ENCODE data around the gene CAPN2.
"Not testable (repeated sequence)": the region's sequence is repeated elsewhere in the genome, so short reads cannot be mapped to it uniquely, and the experiment has no call there.

CAPN2 gene

GRCh38 chr1:223740038-223740736 lies 27.8 kb downstream of the CAPN2 start:
- DNase-seq, result not testable (repeated sequence)

GRCh38 chr1:223741861-223742260 lies 29.5 kb downstream of the CAPN2 start:
- no peak for DNase-seq

- DNase-seq, result no peak
These were observed 30.6 kb downstream of the CAPN2 start for GRCh38 chr1:223742856-223743517.

GRCh38 chr1:223745731-223746130 lies 33.4 kb downstream of the CAPN2 start:
- no peak for DNase-seq

- DNase-seq, result no peak
These were observed 35.5 kb downstream of the CAPN2 start for GRCh38 chr1:223747838-223748335.

GRCh38 chr1:223748405-223748772 lies 36.0 kb downstream of the CAPN2 start:
- DNase-seq, result no peak

GRCh38 chr1:223748773-223749733 lies 36.7 kb downstream of the CAPN2 start:
- peak; percentile 78 for DNase-seq

- DNase-seq, result no peak
These were observed 38.6 kb downstream of the CAPN2 start for GRCh38 chr1:223750730-223751570.

GRCh38 chr1:223751696-223752095 lies 39.4 kb downstream of the CAPN2 start:
- no peak for DNase-seq

- DNase-seq, result no peak
These were observed 40.6 kb downstream of the CAPN2 start for GRCh38 chr1:223752721-223753515.

GRCh38 chr1:223754681-223755431 lies 42.5 kb downstream of the CAPN2 start:
- no peak for DNase-seq

- no peak for DNase-seq
These were observed 43.1 kb downstream of the CAPN2 start for GRCh38 chr1:223755432-223755792.

- no peak for DNase-seq
These were observed 43.8 kb downstream of the CAPN2 start for GRCh38 chr1:223755992-223756775.

GRCh38 chr1:223756806-223757700 lies 44.7 kb downstream of the CAPN2 start:
- no peak for DNase-seq

GRCh38 chr1:223758734-223759133 lies 46.4 kb downstream of the CAPN2 start:
- no peak for DNase-seq

- DNase-seq, result no peak
These were observed 46.9 kb downstream of the CAPN2 start for GRCh38 chr1:223759273-223759672.

- no peak for DNase-seq
These were observed 48.5 kb downstream of the CAPN2 start for GRCh38 chr1:223760833-223761232.

GRCh38 chr1:223761411-223761810 lies 49.1 kb downstream of the CAPN2 start:
- no peak for DNase-seq

- no peak for DNase-seq
These were observed 50.9 kb downstream of the CAPN2 start for GRCh38 chr1:223763251-223763650.
